NB4 (cell line): ENCODE results near the gene TMEM178B.

Source experiments
- MYC ChIP-seq: IDR thresholded peaks from 2 replicates; pipeline ENCODE4 v1.6.1; 2011; ENCODE audit warnings: low read depth, low read length
- POLR2A ChIP-seq: IDR thresholded peaks from 2 replicates; pipeline ENCODE4 v1.6.1; 2011; ENCODE audit warnings: mild to moderate bottlenecking; ENCODE audit not compliant: insufficient read length; ENCODE audit errors: extremely low read depth
- TF ChIP-seq, protein P1 (sequence below): IDR thresholded peaks from one replicate; pipeline ENCODE4 v1.5.1; 2012; ENCODE audit warnings: low read depth, low read length
- TF ChIP-seq, protein P2 (sequence below): IDR thresholded peaks from 2 replicates; pipeline ENCODE4 v1.6.1; 2011; ENCODE audit warnings: low read depth, low read length

DNA sequence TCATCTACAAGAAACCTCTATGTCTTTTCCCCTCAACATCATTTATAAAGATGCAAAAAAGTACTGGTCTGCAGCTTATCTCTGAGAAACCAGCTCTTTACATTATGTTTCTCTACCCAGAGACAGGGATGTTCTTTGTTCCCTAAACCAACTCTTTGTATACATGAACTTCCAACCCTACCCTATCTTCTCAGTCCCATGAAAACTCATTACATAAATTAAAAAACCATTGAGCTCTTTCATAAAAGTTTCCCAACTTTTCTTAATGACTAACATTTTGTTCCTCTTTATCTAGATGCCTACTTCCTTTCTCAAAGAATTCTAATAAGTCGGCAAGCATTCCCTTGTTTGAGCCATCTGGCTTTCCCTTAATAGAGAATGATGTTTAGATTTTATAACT, 284.5 kb downstream of the TMEM178B start:
- TF ChIP-seq, protein P1, sequence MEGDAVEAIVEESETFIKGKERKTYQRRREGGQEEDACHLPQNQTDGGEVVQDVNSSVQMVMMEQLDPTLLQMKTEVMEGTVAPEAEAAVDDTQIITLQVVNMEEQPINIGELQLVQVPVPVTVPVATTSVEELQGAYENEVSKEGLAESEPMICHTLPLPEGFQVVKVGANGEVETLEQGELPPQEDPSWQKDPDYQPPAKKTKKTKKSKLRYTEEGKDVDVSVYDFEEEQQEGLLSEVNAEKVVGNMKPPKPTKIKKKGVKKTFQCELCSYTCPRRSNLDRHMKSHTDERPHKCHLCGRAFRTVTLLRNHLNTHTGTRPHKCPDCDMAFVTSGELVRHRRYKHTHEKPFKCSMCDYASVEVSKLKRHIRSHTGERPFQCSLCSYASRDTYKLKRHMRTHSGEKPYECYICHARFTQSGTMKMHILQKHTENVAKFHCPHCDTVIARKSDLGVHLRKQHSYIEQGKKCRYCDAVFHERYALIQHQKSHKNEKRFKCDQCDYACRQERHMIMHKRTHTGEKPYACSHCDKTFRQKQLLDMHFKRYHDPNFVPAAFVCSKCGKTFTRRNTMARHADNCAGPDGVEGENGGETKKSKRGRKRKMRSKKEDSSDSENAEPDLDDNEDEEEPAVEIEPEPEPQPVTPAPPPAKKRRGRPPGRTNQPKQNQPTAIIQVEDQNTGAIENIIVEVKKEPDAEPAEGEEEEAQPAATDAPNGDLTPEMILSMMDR = no peak
- TF ChIP-seq POLR2A (no peak), MYC (no peak)
- TF ChIP-seq, protein P2, sequence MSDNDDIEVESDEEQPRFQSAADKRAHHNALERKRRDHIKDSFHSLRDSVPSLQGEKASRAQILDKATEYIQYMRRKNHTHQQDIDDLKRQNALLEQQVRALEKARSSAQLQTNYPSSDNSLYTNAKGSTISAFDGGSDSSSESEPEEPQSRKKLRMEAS = no peak
